GM15510 (cell line): Measurements from ENCODE around the gene RB1.
A peak's percentile ranks its signal among the peaks of the same experiment; 100 is the strongest.

Source experiments
- POLR2A ChIP-seq: IDR thresholded peaks from 3 replicates; pipeline ENCODE4 v1.6.1; 2011; ENCODE audit warnings: borderline replicate concordance; ENCODE audit not compliant: insufficient read length; ENCODE audit errors: extremely low read depth

Gene RB1

DNA sequence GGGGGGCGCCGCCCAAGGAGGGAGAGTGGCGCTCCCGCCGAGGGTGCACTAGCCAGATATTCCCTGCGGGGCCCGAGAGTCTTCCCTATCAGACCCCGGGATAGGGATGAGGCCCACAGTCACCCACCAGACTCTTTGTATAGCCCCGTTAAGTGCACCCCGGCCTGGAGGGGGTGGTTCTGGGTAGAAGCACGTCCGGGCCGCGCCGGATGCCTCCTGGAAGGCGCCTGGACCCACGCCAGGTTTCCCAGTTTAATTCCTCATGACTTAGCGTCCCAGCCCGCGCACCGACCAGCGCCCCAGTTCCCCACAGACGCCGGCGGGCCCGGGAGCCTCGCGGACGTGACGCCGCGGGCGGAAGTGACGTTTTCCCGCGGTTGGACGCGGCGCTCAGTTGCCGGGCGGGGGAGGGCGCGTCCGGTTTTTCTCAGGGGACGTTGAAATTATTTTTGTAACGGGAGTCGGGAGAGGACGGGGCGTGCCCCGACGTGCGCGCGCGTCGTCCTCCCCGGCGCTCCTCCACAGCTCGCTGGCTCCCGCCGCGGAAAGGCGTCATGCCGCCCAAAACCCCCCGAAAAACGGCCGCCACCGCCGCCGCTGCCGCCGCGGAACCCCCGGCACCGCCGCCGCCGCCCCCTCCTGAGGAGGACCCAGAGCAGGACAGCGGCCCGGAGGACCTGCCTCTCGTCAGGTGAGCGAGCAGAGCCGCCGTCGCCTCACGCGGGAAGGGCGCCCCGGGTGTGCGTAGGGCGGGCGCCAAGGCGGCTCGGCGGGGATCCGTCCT, at the start of gene RB1:
Gene RB1 (plus strand): TSS at position 393 of the 784 bp plus-strand sequence. CDS start 162 bp downstream, at position 555.
- peak; percentile 90 for TF ChIP-seq POLR2A

- no peak for TF ChIP-seq POLR2A
These were observed 49.7 kb upstream of the RB1 start for GRCh38 chr13:48253849-48254248.

DNA sequence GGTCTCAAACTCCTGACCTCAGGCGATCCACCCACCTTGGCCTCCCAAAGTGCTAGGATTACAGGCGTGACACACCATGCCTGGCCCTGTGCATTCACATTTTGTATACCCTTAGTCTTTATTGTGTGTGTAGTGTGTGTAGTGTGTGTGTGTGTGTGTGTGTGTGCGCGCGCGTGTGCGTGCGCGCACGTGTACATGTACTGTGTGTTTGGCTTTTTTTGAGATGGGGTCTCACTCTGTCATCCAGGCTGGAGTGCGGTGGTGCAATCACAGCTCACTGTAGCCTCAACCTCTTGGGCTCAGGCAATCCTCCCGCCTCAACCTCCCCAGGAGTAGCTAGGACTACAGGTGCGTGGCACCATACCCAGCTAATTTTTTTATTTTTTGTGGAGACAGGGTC, 48.5 kb upstream of the RB1 start:
- TF ChIP-seq POLR2A: no peak

DNA sequence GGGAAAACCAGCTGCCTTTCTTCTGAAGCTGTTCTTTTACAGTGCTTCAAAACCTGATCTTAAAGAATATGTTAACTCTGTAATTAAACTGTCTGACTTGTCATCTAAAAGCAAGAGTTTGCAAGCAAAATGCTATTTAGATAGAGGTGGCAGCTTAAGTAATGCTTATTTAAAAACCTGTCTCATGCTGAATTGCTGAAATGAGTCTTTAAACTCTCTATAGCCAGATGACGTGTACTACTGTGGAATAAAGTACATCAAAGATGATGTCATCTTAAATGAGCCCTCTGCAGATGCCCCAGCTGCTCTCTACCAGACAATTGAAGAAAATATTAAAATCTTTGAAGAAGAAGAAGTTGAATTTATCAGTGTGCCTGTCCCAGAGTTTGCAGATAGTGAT, 47.6 kb upstream of the RB1 start:
- no peak for TF ChIP-seq POLR2A

DNA sequence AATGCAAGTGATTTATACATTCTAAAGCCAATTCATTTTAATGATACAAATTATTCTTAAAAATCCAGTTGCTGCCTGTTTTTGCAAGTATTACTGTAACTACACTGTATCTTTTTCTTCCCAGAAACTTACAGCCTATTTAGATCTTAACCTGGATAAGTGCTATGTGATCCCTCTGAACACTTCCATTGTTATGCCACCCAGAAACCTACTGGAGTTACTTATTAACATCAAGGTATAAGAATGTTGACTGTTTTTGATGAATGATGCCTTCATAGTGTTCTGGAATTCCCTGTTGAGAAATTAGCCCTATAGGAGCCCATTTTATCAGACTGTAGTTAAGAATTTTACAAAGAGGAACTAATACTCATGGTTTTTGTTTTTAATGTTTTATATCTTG, 45.5 kb upstream of the RB1 start:
- no peak for TF ChIP-seq POLR2A

- TF ChIP-seq POLR2A: no peak
These were observed 45.1 kb upstream of the RB1 start for GRCh38 chr13:48258430-48258829.

DNA sequence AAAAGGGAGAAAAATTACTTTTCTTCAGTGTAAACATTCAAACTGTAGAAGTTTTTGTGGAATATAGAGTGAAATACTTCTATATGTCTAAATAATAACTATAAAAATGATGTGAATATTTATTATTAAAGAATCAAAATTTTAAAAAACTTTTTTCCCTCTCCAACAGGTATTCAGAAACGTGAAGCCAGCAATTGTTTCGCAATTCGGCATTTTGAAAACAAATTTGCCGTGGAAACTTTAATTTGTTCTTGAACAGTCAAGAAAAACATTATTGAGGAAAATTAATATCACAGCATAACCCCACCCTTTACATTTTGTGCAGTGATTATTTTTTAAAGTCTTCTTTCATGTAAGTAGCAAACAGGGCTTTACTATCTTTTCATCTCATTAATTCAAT, 42.6 kb upstream of the RB1 start:
- TF ChIP-seq POLR2A: no peak

DNA sequence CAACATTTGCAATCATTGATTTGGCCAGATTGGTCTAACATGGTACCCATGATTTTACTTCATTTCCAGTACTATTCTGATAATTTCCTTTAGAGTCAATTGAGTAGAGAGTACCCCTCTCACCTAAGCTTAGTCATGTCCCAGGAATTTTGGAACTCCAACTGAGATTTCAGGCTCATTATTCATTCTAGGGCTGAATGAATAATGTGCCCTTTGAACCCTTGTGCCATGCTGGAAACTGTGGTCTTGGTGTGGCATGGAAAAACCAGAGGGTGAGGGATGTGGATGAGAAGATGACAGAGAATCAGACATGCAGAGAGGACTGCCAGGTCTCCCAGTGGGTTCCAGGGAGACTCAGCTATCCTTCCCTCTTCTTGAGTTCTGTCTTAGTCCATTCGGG, 40.4 kb upstream of the RB1 start:
- no peak for TF ChIP-seq POLR2A

DNA sequence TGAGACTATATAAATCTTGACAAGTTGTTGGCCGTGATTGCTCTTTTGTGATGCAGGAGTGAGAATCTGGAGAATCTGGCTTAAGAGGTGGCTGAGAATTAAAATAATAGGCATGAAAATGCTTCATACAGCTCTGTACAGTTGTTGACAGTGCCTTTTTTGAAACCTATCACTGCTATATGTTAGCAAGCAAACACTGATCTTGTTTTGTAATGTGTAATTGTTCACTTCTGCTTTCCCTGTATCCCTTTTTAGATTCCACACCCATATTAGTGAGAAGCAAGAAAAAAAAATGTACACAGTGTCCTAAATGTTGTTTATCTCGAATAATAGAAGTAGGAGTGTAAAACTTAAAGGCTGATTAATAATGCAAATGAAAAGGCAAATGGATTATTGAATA, 39.5 kb upstream of the RB1 start:
- TF ChIP-seq POLR2A: no peak

GRCh38 chr13:48265217-48265815, 38.2 kb upstream of the RB1 start:
- no peak for TF ChIP-seq POLR2A

DNA sequence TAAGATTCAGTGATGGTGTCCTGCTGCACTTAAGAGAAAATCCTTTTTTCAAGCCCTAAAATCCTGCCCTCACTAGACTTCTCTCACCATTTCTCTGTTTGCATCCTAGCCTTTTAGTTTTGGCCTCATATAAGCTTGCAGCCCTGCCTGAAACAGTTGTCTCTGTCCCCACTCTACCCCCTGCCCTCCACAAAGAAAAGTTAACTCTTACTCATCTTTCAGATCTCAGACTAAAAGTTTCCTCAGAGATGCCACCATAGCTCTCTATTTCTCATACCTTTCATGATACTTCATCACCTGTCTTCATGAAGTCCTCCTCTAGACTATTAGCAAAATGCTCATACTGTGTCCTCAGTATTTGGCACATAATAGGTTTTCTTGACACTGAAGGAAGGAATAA, 37.4 kb upstream of the RB1 start:
- no peak for TF ChIP-seq POLR2A

DNA sequence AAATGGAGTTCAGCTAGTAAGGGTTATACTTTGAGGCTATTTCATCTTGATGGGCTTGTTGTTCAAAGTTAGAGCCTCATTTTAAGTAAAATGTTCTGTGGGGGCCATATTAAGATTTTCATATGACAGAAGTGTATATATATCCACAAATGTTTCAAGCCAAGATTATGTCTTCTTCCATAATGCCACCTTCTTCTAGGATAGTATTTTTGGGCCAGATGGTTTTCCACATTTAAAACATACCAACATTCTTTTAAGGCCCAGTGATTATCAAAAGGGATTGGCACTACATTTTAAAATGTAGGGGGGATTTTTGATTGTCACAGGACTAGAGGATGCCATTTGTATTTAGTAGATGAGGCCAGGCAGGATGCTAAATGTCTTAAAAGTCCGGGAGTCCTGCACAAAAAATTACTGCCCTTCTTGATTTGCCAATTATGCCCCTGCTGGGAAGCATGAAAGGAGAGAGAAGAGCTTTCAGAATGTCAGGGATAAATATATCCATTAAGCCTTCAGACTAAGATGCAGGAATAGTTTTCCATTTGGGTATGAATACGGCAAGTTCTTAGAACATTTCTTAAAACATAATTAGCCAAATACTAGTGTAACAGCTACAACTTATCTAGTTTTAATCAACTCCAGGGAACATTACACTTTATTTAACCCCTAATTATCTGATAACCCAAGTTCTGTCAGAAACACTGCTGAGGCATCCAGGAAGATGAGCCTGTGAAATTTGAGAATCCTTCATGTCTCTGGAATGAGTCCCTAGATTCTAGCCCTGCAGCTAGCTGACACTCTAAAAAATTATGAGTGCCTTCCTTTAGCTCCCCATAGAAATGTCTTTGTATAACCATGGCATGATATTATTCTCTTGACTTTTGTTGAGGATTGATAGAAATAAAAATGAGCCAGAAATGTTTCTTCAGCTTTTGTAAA, 36.6 kb upstream of the RB1 start:
- TF ChIP-seq POLR2A: no peak

DNA sequence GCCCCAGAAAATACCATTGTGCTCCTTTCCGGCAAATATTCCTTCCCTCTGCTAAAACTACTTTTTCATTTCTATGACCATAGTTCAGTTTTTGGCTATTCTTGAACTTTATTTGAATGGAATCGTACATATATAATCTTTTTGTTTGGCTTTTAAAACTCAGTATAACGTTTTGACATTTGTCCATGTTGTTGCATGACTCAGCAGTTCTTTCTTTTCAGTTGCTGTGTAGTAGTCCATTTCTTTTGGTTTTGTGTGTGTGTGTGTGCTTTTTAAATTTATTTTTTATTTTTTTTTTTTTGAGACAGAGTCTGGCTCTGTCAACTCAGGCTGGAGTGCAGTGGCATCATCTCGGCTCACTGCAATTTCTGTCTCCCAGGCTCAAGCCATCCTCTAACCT, 35.5 kb upstream of the RB1 start:
- TF ChIP-seq POLR2A: no peak

GRCh38 chr13:48273346-48273745, 30.2 kb upstream of the RB1 start:
- no peak for TF ChIP-seq POLR2A

DNA sequence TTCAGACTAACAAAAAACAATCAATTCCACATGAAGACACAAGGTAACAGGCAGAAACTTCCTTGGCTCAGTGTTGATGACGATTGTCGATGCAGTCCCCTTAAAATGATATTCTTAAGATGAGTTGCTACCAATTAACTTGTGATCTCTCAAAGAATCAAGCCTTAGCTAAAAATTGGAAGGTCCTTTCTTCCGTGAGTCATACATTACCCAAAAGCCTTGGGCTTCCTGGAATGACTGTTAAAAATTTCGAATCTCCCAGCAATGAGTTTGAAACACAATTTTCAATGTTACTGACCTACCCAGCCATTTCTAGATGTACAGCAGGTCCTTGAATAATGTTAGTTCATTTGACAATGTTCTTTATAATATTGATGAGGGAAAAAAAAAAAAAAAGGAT, 28.0 kb upstream of the RB1 start:
- TF ChIP-seq POLR2A: no peak
